Mesodermal cell (in vitro differentiated cells): ENCODE measurements around the gene ZC3HAV1.

Experiments
- H3K27ac ChIP-seq: 2 replicates; pipeline ENCODE4 v1.7.0; 2013; ENCODE audit warnings: mild to moderate bottlenecking, low read depth, low read length, moderate library complexity; ENCODE audit not compliant: severe bottlenecking
- H3K36me3 ChIP-seq: 2 replicates; pipeline ENCODE4 v1.7.1; 2013; ENCODE audit warnings: mild to moderate bottlenecking, low read length, moderate library complexity; ENCODE audit not compliant: control insufficient read depth, insufficient read depth
- H3K4me1 ChIP-seq: one replicate; pipeline ENCODE4 v1.7.1; 2013; ENCODE audit warnings: mild to moderate bottlenecking, low read length; ENCODE audit not compliant: insufficient read depth, control insufficient read depth, poor library complexity, severe bottlenecking
- H3K4me3 ChIP-seq: 2 replicates; pipeline ENCODE4 v1.7.0; 2013; ENCODE audit warnings: low read length, control low read depth, mild to moderate bottlenecking; ENCODE audit not compliant: insufficient read depth, poor library complexity, severe bottlenecking; ENCODE audit errors: extremely low read depth
- H3K9me3 ChIP-seq: 2 replicates; pipeline ENCODE4 v1.7.1; 2013; ENCODE audit warnings: mild to moderate bottlenecking, low read length, moderate library complexity; ENCODE audit not compliant: control insufficient read depth
- WGBS, 2 experiments: methylation state at CpG; one replicate each; pipeline ENCODE4 v1.1.5; 2013; ENCODE audit warnings: missing lambda C conversion rate in 2 of 2; ENCODE audit not compliant: insufficient coverage in 2 of 2; 5-methylcytosine and 5-hydroxymethylcytosine counted together

The ZC3HAV1 gene

DNA sequence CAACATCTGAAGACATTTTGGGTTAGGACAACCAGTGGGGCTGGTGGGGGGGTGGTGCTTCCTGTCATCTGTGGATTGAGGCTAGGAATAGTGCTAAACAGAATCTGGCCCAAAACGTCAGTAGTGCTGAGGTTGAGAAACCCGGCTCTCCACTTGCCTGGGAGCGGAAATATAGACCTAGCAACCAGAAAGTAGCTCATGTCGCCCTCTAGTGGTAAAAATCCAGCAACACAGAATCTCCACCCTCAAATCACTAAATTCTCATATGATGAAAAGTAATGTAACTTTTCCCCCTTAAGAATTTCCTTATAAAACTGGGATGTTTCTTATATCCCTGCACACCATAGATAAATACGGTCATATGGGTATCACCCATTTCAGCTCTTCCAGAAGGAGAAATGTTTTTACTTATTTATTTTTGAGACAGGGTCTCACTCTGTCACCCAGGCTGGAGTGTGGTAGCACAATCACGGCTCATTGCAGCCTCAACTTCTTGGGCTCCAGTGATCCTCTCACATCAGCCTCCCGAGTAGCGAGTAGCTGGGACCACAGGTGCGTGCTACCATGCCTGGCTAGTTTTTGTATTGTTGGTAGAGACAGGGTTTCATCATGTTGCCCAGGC is 34.4 kb downstream of the ZC3HAV1 start:
- 33 to 50% methylated on average over 2 to 3 of the region's 9 CpGs for WGBS, 2 experiments
- Histone ChIP-seq H3K36me3 (peaks cover 50% of the 10 kb centered on the region), H3K4me3 (no peak overlapping the region), H3K27ac (no peak overlapping the region), H3K4me1 (no peaks in the 10 kb centered on the region), H3K9me3 (no peaks in the 10 kb centered on the region)

DNA sequence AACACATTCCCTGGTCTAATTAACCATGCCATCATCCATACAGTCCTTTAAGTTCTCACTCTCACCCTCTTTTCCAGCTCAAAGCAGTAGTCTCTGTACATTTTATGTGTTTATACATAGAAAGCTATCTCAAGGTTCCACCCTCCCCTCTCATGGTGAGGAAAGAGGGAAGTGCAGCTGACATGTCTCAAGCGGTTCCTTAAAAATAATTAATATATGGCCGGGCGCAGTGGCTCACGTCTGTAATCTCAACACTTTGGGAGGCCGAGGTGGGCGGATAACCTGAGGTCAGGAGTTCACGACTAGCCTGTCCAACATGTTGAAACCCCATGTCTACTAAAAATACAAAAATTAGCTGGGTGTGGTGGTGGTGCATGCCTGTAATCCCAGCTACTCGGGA is 36.7 kb downstream of the ZC3HAV1 start:
- Histone ChIP-seq H3K9me3 (peaks cover 5% of the 10 kb centered on the region), H3K4me1 (no peaks in the 10 kb centered on the region), H3K36me3 (peaks cover 51% of the 10 kb centered on the region), H3K4me3 (no peak overlapping the region), H3K27ac (no peak overlapping the region)
- 90 to 95% methylated on average over 7 of the region's 8 CpGs for WGBS, 2 experiments

DNA sequence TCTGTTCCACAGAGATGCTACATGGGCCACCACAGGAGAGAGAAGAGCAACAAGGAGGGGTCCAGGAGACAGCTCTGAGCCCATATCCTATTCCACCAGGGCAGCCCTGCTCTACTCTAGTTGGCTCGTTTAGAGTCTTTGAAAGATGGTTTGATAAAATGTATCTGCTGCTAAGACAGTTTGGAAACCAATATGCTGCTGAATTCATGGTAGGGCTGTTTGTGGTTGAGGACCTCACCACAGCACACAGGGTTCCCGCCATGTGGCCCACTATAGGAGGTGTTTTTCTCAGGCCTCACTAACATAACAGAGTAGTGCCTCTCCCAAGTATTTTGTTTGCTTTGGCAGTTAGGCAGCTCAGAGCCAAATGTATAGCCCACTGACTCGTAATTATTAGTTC is 37.8 kb downstream of the ZC3HAV1 start:
- H3K27ac ChIP-seq: no peak overlapping the region
- H3K9me3 ChIP-seq: peaks cover 5% of the 10 kb centered on the region
- H3K36me3 ChIP-seq: peaks cover 58% of the 10 kb centered on the region
- WGBS, 2 experiments: 81 to 96% methylated on average over 2 of the region's 3 CpGs
- H3K4me3 ChIP-seq: no peak overlapping the region
- no peaks in the 10 kb centered on the region for H3K4me1 ChIP-seq

DNA sequence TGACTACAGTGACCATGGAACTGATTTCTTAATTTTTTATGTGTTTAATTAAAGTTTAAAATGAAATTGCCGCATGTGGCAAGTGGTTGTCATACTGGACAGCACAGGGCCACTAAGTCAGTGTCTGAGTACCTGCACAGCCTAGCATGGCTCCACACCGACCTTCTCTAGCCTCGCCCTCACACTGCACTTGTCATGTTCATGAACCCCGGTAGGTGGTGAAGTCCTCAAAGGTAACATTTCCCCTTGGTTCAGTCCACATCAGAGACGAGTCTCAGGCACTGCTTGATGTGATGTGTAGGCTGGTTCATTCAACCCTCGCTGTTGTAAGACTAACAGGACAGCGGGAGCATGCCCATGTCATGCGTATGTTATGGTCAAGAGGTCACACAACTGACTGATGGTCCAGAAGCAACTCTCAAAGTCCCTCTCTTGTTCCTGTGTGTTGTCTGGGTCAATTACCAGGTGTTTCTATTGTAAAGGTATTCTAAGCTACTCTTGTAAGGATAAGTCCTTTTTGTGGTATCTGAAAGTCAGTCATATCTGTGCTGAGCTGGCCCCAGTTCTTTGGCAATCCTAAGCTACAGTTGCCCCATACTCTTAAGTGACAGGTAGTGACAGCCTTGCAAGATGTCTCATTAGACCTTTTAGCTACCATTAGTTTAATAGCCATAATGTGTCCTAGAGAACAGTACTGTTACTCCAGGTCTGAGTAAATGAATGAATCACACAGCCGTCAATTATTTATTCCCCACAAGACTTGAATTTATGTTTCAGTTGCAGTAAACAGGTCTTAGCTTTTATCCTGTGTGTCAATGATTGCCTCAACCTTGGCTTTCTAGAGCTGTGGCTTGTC is 40.7 kb downstream of the ZC3HAV1 start:
- Histone ChIP-seq H3K36me3 (peaks cover 57% of the 10 kb centered on the region), H3K9me3 (peaks cover 5% of the 10 kb centered on the region), H3K27ac (no peak overlapping the region), H3K4me3 (no peak overlapping the region), H3K4me1 (no peaks in the 10 kb centered on the region)
- WGBS, 2 experiments: 93 to 100% methylated on average over 7 of the region's 9 CpGs

DNA sequence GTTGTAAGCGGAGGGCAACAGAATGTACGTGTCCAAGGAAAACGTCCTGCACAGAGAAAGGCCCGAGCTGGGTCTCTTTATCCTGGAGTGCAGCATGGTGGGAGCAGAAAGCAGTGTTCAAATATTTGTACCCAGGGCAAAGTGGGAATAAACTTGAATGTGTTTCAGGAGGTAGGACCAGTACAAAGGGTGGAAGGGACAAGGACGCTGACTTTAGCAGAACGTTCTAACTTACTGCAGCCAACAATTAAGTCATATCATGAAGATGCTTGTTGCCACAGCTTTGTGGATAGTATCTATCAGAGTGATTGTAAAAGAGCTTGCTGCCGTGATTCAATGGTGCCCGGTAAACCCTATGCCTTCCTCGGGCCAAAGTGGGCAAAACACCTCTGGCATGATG is 43.2 kb downstream of the ZC3HAV1 start:
- H3K9me3 ChIP-seq: peaks cover 5% of the 10 kb centered on the region
- WGBS, 2 experiments: 90 to 94% methylated on average over 6 to 8 of the region's 9 CpGs
- H3K36me3 ChIP-seq: peaks cover 45% of the 10 kb centered on the region
- no peak overlapping the region for H3K4me3 ChIP-seq
- H3K27ac ChIP-seq: no peak overlapping the region
- H3K4me1 ChIP-seq: no peaks in the 10 kb centered on the region

DNA sequence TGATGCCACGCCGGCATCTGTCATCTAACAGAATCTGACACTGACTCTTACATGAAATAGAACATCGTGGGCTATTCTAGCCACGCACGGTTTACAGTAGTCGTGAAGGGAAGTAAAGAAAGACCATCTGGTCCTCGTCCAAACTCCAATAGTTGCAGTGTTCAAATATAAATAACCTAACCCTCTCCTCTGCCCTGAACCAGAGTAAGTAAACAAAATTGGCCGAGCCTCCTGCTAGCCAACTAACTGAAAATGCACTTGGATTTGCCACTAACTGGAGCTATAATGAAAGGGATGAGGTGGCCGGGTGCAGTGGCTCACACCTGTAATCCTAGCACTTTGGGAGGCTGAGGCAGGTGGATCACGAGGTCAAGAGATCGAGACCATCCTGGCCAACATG is 44.2 kb downstream of the ZC3HAV1 start:
- WGBS, 2 experiments: 95 to 99% methylated on average over 7 to 8 of the region's 11 CpGs
- Histone ChIP-seq H3K4me1 (no peaks in the 10 kb centered on the region), H3K27ac (no peak overlapping the region), H3K36me3 (peaks cover 42% of the 10 kb centered on the region), H3K4me3 (no peak overlapping the region), H3K9me3 (peaks cover 5% of the 10 kb centered on the region)

DNA sequence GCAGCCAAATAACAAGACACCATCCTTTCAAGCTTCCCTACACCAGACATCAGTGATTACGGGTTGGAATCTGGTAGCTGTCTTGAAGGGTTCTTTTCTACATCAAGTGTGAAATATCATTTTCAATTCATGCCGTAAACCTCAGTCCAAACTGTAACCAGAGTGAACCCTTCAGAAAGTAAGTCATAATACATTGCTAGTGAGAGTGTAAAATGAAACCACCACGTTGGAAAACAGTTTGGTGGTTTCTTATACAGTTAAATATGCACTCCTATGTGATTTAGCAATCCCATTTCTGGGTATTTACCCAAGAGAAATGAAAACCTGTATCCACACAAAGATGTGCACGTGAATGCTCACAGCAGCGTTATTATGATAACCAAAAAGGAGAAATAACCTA is 48.1 kb downstream of the ZC3HAV1 start:
- no peak overlapping the region for H3K27ac ChIP-seq
- peaks cover 3% of the 10 kb centered on the region for H3K4me1 ChIP-seq
- H3K4me3 ChIP-seq: no peak overlapping the region
- no peaks in the 10 kb centered on the region for H3K9me3 ChIP-seq
- H3K36me3 ChIP-seq: peaks cover 19% of the 10 kb centered on the region
- WGBS, 2 experiments: 90% methylated on average over 2 of the region's 5 CpGs

DNA sequence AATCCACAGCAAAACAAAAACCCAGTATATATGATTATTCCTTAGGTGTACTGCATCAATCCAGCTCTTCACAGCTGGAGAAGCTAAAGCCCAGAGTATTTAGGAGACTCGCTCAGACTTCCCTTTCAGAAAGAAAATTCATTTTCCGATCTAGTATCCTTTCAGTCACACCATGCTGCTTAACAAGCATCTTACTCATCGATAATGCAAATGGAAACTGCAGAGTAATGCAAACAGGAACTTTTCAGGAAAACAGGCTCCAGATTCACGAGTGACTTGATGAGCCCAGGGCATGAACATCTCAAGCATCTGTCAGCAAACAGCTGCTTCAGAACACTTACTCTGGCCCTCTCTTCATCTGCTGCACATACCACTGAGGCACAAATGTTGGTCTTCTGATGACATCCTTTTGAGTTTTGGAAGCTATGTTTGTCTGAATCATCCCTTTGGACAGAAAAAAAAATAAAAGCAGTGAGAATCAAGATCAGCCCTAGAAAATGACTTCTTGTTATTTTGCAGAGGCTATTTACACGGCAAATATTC is 48.8 kb downstream of the ZC3HAV1 start:
- Histone ChIP-seq H3K4me3 (no peak overlapping the region), H3K36me3 (peaks cover 17% of the 10 kb centered on the region), H3K9me3 (no peaks in the 10 kb centered on the region), H3K4me1 (peaks cover 3% of the 10 kb centered on the region), H3K27ac (no peak overlapping the region)
- 88 to 95% methylated on average over 3 to 5 of the region's 5 CpGs for WGBS, 2 experiments

DNA sequence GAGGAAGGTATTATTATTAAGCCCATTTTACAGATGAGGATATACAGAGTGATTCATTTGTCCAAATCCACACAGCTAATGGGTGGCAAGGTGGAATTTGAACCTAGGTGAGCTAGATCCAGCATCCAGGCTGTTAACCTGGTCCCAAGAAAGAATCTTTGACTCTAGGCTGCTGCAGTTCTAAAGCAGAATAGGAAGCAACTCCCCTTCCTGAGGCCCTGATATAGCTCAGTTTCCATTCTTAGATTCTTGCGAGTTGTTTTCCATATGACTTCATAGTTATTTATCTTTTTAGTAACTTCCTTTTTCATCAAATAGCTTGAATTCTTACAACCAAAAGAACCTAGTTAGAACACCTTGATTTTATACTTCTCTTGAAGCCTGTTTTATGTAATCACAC is 49.6 kb downstream of the ZC3HAV1 start:
- Histone ChIP-seq H3K9me3 (no peaks in the 10 kb centered on the region), H3K4me1 (peaks cover 3% of the 10 kb centered on the region), H3K27ac (no peak overlapping the region), H3K36me3 (peaks cover 17% of the 10 kb centered on the region), H3K4me3 (no peak overlapping the region)
- 100% methylated on average over 1 of the region's 1 CpG for WGBS, 2 experiments

DNA sequence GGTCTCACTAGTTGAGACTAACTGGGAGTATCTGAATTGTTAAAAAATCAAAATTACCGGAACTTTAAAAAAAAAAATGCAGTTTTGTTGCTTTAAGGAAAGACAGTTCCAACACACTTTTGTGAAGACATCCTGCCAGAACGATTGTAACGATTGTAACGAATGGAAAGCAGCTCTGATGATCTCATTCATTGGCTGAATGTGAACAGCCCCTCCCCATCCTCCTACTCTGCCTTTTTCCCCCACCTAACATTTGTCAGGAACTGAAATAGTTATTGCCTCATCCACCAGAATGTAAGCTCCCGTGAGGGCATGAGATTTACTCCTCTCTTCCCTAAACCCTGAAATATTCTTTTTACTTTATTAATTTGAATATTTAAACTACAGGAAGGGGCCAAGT is 50.6 kb downstream of the ZC3HAV1 start:
- H3K36me3 ChIP-seq: peaks cover 22% of the 10 kb centered on the region

DNA sequence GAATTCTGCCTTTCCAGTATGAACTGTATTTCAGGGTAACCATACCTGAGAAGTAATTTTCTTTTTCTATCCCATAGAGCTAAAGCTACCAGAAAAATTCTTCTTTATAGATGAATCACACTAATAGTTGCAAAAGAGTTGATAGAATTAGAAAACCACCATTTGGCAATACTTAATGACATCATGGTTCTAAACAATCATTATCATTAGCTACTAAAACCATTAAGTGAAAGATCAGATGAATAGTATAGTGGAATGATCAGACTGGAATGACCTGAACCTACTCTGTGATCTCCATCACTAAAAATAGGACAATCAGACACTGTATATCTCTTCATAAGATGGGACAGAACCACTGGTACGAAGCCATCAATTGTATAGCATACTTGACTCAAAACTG is 53.8 kb downstream of the ZC3HAV1 start:
- Histone ChIP-seq H3K9me3 (no peaks in the 10 kb centered on the region), H3K4me3 (no peak overlapping the region), H3K36me3 (peaks cover 30% of the 10 kb centered on the region), H3K4me1 (peaks cover 3% of the 10 kb centered on the region), H3K27ac (no peak overlapping the region)
- 88 to 100% methylated on average over 1 of the region's 1 CpG for WGBS, 2 experiments

More for the DNA sequence above, 50.6 kb downstream of the ZC3HAV1 start:
- peaks cover 3% of the 10 kb centered on the region for H3K4me1 ChIP-seq
- no peaks in the 10 kb centered on the region for H3K9me3 ChIP-seq
- 75% methylated on average over 4 of the region's 5 CpGs for WGBS, 2 experiments
- no peak overlapping the region for H3K27ac ChIP-seq
- H3K4me3 ChIP-seq: no peak overlapping the region
